Nucleus accumbens (tissue), 56 donors: ENCODE results near the gene ODAD2.
"Not testable (repeated sequence)": the region's sequence is repeated elsewhere in the genome, so short reads cannot be mapped to it uniquely, and the experiment has no call there.

ENCODE experiments used
- DNase-seq, 56 donors: peaks; one replicate each; lab custom pipeline; 2025; lab: John Stamatoyannopoulos, UW

ODAD2 gene

GRCh38 chr10:27981744-27982143 lies 17.1 kb downstream of the ODAD2 start:
- no peak for DNase-seq

- DNase-seq, result not testable (repeated sequence)
Measured at GRCh38 chr10:27970795-27971194, 28.1 kb downstream of the ODAD2 start.

DNA sequence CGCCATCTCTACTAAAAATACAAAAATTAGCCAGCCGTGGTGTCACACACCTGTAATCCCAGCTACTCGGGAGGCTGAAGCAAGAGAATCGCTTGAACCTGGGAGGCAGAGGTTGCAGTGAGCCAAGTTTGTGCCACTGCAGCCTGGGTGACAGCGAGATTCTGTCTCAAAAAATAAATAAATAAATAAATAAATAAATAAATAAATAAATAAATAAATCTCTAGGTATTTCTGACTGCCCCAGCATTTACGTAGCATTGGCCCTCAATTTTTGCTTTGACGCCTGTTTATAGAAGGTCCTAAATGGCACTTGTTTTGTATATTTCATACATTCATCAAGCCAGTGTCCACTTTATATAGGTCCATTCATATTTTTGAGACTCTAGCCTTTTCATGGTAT lies 28.9 kb downstream of the ODAD2 start:
- DNase-seq, result not testable (repeated sequence)

DNA sequence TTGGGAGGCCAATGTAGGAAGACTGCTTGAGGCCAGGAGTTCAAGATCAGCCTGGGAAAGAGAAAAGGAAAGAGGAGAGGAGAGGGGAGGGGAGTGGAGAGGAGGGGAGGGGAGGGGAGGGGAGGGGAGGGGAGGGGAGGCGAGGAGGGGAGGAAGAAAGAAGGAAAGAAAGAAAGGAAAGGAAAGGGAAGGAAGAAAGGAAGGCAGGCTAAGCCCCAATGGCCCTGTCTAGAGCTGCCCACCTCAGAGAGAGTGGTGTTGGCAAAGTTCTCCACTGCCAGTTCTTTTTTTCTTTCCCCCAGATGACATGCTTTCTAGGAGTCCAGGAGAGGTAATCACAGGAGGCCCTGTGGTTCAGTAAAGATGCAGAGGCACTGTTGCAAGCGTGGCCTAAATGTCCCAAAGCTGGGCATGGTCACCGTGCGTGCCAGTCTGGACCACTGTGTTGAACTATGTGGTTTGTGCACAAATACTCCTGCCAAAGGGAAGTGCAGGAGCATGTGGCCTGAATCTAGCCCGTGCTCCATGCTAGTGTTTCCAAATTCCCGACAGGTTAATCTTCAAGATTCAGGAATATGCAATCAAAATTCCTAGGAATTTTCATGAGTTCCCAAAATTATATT lies 39.7 kb downstream of the ODAD2 start:
- no peak for DNase-seq

- DNase-seq, result not testable (repeated sequence)
Measured at GRCh38 chr10:27958383-27958782, 40.5 kb downstream of the ODAD2 start.

DNA sequence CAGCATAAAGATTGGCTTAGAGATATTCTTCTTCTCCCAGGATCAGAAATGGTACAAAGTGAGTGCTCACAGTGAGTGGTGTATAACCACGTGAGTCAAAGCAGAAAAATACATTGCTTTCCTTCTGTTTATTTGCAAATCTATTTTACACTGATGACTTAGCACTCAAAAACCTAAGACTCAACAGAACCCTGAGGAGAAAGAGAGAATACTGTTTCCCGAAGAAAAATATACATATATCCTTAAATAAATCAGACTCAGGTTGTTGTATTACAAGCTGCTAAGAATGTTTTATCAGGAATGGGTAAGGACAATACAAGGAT lies 48.7 kb downstream of the ODAD2 start:
- DNase-seq, result no peak

GRCh38 chr10:27949528-27950241 lies 49.2 kb downstream of the ODAD2 start:
- DNase-seq, result no peak

GRCh38 chr10:27948186-27948585 lies 50.7 kb downstream of the ODAD2 start:
- DNase-seq, result no peak

GRCh38 chr10:27947540-27947939 lies 51.3 kb downstream of the ODAD2 start:
- DNase-seq, result no peak

GRCh38 chr10:27944005-27944404 lies 54.9 kb downstream of the ODAD2 start:
- no peak for DNase-seq

DNA sequence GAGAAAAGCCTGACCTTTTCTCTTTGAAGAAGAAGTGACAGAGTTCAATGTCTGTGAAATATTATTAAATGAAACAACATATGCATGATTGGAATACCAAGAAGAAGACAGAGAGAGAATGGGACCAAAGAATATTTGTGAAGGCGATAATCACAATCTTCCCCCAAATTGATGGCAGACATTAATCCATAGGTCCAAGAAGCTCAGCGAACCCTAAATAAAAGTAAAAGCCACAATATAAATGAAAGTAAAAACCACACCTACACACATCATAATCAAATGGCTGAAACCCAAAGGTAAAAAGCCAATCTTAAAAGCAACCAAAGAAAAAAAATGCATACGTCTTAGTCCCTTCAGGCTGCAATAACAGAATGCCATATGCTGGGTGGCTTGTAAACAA lies 84.0 kb downstream of the ODAD2 start:
- DNase-seq, result no peak

DNA sequence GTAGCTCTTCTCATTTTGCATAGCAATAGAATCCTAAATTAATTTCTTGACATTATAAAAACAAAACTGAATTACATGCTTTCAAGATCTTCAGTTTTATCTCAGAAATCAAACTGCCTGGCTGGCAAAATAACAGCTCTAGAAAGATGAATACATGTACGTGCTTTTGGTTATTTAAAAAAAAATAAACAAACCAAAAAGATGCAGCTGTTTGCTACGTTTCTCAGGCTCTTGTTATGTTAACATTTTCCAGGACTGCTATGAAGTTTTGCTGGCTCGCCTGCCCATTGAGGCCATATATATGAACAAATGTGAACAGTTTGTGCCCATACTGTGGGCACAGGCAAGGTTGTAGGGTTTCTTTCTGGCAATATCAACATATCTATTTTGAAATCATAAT lies 86.6 kb downstream of the ODAD2 start:
- no peak for DNase-seq

DNA sequence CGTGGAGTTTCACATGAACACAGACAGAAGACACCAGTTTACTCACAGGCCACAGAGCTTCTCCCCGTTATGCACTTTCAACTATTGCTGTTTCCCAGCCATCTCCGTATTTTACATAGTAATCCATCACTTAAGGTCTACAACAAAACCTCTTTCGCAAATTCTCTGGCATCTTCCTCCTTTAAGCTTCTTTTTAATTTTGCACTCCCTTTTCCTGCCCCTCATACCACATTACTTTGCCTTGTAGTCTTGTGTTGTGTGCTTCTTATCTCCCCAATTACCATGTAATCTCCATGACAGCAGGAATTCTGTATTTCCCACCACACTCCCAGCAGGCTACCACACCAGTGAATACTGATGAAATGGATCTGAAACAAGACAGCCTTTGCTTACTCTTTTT lies 87.3 kb downstream of the ODAD2 start:
- DNase-seq, result no peak

DNA sequence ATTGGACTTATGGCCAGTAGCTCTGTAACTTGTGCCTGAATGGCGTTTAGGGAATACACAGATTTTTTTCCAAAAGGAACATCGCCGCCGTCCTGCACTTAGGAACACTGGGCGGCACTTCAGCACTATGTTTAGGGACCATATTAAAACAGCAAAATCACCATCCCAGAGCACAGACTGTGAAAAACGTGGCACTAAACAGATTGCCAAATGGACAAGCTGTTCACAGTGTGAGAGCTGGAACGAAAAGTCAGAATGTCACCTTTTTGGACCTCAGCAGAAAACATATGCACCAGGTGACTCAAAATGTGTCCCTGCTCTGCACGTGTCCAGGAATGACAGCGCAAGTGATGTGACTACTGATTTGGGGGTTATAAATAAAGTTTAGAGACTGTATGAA lies 87.9 kb downstream of the ODAD2 start:
- no peak for DNase-seq

DNA sequence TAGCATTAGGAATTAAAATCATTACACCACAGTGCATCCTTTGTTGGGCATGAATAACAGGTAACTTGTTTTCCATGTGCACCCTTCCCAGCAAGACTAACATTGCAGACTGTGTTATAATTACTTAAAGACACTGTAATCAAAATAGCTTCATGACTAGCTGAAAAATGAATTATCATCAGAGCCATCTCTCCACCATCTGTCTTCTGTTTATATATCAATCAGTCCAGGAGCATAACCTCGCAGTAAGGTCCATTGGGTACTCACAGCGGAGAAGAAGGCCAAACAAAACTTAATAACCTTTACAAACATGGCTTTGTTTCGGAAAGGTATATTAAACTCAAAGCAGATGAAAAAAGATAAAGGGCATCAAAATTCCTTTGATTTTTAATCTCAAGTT lies 90.6 kb downstream of the ODAD2 start:
- DNase-seq, result no peak

DNA sequence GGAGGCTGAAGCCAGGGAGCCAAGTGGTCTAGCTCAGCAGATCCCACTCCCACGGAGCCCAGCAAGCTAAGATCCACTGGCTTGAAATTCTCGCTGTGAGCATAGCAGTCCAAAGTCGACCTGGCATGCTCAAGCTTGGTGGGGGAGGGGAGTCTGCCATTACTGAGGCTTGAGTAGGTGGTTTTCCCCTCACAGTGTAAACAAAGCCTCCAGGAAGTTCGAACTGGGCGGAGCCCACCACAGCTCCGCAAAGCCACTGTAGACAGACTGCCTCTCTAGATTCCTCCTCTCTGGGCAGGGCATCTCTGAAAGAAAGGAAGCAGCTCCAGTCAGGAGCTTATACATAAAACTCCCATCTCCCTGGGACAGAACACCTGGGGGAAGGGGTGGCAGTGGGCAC lies 99.4 kb downstream of the ODAD2 start:
- not testable (repeated sequence) for DNase-seq

DNA sequence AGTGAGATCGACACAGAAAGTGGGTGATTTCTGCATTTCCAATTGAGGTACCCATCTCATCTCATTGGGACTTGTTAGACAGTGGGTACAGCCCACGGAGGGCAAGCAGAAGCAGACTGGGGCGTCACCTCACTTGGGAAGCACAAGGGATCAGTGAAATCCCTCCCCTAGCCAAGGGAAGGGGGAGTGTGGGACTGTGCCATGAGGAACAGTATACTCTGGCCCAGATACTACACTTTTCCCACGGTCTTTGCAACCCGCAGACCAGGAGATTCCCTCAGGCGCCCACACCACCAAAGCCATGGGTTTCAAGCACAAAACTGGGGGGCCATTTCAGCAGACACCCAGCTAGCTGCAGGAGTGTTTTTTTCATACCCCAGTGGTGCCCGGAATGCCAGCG lies 99.8 kb downstream of the ODAD2 start:
- DNase-seq, result no peak

DNA sequence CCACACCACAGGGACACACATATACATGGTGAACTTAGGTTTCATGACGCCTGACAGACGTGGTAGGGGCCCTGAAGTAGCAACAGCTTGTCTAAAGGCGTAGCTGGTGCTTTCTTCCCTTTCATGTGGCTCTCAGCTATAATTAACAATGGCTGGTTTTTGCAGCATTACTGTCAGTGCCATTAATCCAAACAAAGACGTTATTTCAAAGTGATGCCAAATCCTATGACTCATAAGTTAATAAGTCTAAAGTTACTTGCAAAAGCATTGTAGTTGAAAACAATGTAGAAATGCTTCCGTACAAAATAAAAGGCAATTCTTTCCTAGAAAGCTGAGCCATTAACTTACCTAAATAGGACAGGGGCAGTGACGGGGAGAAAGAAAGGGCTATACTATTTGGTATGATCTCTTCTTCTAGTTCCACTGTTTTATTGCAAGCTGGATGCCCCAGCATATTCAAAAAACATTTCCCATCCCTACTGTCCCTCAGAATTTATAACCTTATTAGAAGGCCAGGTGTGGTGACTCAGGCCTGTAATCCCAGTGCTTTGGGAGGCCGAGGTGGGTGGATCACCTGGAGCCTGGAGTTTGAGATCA lies 105.4 kb downstream of the ODAD2 start:
- DNase-seq, result no peak

- no peak for DNase-seq
Measured at GRCh38 chr10:27890971-27891370, 107.9 kb downstream of the ODAD2 start.

DNA sequence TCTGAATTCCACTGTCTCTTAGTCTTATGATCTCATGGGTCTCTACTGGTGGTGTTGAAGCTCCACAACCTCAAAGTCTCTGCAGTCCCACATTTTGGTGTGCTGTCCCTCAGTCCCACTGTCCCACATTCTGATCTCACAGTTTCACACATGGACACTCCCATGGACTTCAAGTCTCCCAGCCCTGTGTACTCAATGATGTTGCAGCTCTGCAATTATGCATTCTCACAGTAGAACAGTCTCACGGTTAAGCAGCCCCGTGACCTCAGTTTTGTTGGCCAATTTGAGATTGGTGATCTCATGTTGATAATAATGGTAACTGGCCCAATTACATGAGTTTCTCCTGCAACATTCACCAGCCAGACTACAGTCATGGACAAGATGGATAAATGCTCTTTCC lies 109.4 kb downstream of the ODAD2 start:
- no peak for DNase-seq

GRCh38 chr10:27884185-27884641 lies 114.7 kb downstream of the ODAD2 start:
- no peak for DNase-seq

GRCh38 chr10:27878281-27878680 lies 120.6 kb downstream of the ODAD2 start:
- DNase-seq, result no peak
